Measurements from ENCODE around the gene CELF6.

- TF ChIP-seq CTCF (IDR thresholded peaks at IDR 0.05): no peak
- no peak for TF ChIP-seq POLR2A (IDR thresholded peaks at IDR 0.05)
- TF ChIP-seq POLR2AphosphoS5 (IDR thresholded peaks at IDR 0.05): no peak
These were observed 11.1 kb upstream of the CELF6 start for GRCh38 chr15:72331021-72331420.
